NCI-H748 (cell line): ENCODE results near the gene TBX2.

Experiments used
- DNase-seq: peaks from one replicate; lab custom pipeline; 2025; ENCODE audit not compliant: unreplicated experiment; lab: John Stamatoyannopoulos, UW

Gene TBX2

DNA sequence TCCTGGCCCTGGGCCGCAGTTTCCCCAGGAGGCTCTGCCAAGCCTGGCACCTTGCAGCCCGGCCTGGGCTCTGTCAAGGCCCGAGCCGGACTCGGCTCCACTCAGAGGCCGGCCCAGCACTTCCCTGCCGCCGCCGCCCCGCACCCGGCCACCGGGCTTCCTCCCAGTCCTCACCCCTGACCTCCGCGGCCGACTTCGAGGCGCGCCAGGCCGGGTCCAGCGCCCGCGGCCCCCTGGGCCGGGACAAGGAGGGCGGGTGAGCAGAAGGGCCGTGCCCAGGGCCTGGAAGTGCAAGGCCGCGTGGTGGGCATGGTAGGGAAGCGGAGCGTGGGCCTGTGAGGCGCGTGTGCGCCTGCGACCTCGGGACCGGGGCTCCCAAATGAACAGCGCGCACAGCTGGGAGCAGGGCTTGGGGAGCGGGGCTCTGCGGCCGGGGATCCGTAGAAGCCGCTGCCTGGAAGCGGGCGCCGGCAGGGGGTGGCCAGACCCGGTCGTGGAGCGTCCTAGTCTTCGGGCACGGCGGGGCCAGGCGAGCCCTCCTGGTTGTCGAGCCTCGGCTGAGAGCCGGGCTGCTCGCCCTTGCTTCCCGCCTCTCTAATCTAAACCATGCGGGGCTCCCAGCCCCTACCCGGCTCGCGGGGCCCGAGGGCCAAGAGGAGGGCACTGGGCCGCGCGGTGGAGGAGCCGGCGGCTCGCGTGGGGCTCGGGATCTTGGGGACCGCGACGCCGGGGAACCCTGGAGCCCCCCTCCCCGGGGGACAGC lies 52.1 kb downstream of the TBX2 start:
- DNase-seq, result no peak

DNA sequence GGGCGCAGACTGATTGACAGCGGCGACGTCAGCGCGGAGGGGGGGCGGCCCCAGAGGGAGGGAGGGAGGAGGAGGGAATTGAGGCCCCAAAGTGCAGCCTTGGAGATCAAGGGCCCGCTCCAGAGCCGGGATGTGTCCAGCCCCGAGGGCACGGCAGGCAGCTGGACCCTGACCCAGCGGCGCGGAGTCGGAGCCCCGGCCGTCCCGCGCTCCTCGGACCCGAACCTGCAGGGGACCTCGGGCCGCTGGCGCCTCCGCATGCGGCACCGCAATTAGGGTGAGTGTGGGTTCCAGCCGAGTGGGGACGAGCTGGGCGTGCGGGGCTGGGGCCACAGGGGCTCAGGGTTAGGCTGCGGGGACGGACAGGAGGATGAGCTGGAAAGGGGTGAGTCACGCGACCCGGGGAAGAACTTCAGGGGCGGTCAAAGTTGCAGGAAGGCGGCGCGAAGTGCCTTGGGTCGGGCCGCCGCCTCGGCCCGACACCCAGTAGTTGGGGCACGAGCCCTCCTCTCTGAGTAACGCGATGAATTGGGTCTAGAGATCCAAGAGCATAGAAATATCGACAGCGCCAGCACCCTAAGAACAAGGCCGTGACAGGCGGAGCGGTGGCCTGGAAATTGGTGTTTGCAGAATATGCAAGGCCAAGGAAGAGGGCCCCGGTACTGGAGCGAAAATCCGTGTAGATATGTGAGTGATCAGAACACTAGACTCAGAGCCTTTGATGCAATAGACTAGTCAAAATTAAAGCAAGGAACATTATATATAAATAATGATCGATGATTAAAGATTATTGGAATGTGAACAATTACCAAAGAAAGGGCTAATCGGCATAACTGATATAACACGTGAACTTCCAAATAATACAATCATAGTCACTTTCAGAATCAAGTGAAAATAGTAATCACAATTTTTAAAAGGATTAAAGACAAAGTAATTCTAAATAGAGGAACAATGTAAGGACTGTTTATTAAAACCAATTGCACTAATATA lies 53.0 kb downstream of the TBX2 start, which contains the start of gene TBX4:
Gene TBX4, plus strand, starts transcription at position 122 of the 990 bp plus-strand sequence. CDS start 4,069 bp downstream, outside the sequence.
- no peak for DNase-seq

DNA sequence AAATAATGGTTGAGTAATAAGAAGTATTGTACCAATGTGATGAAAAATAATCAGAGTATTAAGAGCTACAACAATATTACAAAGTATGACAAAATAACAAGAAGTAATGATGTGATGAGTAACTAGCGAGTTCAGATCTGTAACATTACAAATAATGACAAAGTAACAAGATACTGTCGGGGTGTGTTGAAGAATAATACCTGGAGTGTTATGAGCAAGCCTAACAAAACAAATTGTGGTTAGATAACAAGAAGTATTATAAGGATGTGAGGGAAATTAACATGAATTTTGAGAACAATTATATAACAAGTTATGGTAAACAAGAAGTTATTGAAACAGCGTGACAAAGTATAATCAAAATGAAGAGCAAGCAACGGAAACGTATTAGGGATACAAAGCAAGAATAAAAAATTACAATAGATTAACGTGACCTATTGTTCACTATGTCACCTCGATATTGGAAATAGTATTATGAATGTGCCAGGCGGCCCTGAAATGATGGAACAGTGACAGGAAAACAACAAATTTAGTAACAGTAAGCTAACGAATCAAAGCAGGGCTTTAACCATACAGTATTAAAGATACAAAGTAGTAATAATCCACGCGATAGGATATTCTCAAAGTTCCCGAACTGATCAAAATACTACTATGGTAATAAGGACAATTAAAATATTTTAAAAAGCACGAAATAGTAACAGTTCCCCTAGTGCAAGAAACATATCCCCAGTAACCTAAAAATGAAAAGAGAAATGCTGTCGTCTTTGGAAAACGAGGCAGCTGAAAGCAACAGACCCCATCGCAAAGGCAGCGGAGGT lies 54.1 kb downstream of the TBX2 start:
- DNase-seq, result no peak

DNA sequence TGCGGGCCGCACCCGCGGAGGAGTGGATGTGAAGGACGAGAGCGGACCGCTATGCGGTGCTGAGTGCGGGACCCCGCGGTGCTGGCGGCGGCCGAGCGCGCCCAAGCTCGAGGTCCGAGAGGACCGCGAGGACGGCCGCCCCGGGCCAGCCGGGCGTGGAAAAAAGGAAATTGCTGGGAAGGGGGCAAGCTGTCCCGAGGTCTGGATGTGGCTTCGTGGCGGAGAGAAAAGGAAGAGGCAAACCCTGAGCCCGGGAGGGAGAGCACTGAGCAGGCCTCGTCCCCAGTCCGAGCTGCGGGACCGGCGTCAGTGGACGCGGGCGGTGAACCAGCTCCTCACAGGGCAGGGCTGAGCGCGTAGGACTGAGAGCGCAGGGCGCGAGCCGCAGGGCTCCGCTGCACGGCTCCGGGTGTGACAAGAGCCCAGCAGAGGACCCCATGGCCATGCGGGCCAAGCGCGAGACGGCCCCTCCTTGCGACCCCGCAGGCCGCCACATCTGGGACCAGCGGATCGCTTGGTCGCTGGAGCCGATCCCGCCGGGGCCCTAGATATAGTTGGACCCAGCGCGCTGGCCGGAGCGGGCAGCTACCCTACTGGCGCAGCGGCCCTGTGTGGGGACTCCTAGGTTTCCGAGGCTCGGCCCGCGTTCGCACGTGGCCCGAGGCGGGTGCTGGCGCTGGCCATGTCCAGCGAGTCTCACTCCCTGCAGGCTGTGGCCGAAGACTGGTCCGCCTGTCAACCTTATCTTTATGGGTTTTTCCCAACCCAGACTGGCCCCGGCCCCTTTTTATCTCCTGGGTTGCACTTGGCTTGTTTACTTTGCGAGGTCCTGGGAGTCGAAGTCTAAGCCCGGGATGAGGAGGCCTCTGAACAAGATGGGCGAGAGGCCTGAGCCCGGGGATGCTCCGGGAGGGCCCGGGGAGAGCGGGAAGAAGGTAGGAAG lies 55.0 kb downstream of the TBX2 start:
- no peak for DNase-seq

DNA sequence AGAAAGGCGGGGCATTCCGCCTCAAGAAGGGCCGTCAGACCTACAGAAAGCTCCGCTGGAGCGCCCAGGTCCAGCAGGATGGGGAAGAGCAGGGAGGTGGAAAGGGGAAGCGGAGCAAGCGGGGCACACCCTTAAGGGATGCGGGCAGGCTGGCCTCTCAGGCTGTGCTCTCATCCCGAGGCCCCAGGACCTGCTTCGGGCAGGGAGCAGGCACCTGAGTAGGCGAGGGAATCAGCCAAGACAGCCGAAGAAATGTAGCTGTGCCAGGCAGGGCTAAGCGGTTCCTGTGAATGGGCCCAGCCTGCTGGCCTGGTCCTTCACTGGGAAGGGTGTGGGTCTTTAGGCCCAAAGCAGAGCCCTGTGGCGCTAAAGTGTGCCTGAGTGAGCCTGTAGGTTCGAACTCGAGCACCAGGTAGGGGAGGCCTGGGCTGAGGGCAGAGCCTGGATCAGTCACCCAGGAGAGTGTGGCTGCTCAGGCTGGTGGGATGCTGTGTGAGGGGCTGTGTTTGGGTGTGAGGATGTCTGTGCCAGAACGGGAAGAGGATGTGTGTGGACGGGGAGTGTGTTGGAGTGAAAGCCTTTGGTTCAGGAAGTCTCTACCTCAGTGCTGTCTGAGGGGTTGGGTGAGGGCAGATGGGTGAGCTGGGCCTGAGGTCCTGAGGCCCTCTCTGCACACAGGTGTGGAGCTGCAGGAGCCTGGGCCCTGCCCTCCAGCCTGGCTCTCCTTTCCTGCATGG lies 55.8 kb downstream of the TBX2 start:
- DNase-seq, result no peak

DNA sequence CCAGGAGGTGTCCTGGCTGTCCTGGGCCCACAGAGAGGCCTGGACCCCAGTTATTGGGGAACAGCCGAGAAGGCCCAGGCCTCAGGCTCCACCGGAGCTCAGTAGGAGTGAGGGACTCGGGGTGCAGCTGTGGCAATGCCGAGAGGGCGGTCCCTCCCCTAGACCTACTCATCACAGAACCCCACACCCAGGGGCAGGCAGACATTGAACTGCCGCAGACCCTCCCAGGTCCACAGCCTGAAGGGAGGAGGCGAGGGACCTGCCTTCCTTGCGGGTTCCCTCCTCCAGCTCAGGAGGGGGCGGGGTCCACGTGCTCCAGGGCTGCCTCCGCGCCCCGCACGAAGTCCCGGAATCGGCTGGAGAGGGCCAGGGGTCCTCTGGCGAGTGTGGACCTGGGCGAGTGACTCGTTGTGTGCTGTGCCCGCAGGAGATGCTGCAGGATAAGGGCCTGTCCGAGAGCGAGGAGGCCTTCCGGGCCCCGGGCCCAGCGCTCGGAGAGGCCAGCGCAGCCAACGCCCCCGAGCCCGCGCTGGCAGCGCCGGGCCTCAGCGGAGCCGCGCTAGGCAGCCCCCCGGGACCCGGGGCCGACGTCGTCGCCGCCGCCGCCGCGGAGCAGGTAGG lies 56.5 kb downstream of the TBX2 start:
- no peak for DNase-seq

DNA sequence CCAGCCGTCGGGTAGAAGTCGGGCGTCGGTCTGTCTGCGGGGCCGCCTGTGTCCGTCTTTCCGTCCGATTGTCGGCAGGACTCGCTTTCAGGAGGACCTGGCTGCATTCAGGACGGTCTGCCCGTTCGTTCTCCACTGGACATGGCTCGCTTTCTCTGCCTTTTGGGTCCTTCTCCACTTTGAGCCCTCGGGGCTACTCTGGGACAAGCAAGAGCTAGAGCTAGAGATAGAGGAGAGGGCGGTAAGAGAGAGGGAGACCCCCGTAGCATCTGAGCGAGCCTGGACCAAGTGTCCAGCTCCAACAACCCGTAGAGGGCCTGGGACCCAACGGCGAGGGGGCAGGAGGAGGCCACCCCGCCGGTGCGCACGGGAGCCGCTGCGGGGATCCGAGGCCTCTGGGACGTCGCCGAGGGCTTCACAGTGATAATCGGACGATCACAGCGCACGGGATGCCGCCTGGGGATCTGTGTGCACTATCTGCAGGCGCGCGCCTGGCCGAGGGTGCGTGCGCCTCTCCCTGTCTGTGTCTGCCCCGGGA lies 57.1 kb downstream of the TBX2 start:
- DNase-seq, result no peak

DNA sequence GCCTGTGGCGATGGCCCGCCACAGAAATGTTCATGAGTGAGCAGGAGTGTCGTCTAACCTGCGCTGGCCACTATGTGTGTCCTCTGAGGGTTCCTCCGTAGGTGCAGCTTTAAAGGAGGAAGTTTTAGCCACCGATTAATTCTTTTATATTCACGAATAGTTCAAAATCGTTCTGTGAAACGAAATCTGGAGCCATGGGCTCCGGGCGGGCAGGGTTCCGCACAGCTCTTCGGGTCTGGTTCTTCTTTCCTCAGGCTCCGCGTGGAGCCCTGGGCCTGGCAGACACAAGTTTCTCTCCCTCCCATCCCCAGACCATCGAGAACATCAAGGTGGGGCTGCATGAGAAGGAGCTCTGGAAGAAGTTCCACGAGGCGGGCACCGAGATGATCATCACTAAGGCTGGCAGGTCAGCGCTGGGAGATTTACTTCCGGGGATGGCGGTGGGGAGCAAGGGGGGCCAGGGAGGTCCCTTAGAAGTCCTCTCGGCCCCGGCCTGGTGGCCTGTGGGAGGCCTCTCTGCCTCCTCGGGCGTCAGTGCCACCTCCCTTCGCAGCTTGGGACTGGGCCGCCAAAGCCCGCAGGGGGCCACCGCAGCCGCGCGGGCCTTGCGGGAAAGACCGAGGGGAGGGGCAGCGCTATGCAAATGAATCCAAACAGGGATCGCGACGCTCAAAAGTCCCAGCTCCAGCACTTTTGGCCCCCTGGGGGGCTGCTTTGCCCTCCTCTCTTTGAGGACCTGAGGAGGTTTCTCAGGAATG lies 57.8 kb downstream of the TBX2 start:
- DNase-seq, result peak; percentile 22

DNA sequence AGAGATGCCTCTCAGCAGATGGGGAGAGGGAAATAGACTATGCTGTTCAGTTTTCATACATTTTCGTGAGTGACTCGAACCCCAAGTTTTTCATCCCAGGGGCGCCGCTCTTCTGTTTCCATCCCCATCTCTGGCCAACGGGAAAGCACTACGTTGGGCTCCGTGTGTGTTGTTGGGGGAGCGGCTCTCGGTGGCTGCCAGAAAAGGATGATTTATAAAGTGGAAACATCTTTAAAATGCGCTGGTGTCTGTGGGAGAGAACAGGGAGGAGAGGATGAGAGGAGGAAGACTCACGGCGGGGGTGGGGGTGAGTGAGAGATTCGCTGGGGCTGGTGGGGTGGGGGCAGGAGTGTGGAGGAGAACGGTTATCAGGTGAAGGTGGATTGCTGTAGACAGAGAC lies 58.4 kb downstream of the TBX2 start:
- DNase-seq, result no peak

DNA sequence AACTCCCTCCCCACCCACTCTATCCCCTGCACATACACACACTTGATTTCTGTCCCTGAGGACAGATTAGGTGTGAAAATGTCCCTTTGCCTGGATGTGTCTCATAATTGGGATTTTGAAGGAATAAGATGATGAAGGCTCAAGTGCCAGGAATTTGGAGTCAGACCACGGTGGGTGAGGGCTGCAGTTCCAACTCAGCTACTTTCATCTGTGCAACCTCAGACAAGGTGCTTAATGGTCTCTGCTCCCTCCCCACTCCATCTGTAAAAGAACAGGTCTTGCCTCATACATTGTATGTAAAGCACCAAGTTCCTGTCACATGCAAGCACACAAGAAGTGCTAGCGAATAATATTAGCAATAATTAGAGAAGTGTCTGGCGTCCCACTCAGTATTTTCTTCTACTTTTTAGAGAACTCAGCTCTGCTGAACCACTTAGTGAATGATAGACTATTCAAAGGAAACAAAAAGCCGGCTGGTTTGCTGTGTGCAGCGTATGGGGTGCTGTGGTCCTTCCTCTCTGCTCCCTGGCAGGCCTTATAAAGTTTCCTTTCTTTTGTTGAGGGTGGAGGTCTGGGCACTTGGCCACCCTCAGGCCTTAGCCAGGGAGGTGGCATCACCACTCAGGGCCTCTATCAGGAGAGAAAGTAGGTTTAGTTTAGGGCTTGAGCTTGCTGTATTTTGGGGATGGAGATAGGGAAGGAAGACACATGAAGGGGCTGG lies 58.9 kb downstream of the TBX2 start:
- DNase-seq, result no peak
